ENCODE measurements around the gene PXT1. TPM values are rescaled to one million over a fixed set of nuclear protein-coding genes. Genes with fewer than 3 reads are reported as not detected.

PXT1 gene
- total and polyA plus RNA-seq, 2 donors (not counting 1 experiment from before 2014, with no cell fraction given): under 0.01 to 0.03 TPM

GRCh38 chr6:36461646-36462045 is 19.0 kb upstream of the PXT1 start:
- H4K20me1 ChIP-seq (ENCODE audit: control insufficient read depth, extremely low read depth, insufficient read depth, low read length): no peaks in the 10 kb centered on the region
- H3K9me3 ChIP-seq (ENCODE audit: control insufficient read depth, insufficient read depth, low read depth, low read length): no peaks in the 10 kb centered on the region
- H3K4me3 ChIP-seq (replicated peaks in 1 of 4; ENCODE audit: control extremely low read depth in 1 of 4, insufficient read depth in 1 of 4, low read depth in 3 of 4, low read length in 4 of 4): no peak overlapping the region
- H3K4me2 ChIP-seq (ENCODE audit: extremely low read depth, insufficient read depth, low read length): no peak overlapping the region
- H3K27me3 ChIP-seq (ENCODE audit: control insufficient read depth, insufficient read depth, low read length): no peaks in the 10 kb centered on the region
- no peak overlapping the region for H3K9ac ChIP-seq (ENCODE audit: insufficient read depth, low read length)
- TF ChIP-seq CTCF (conservative IDR thresholded peaks at IDR 0.05 in 1 of 2, IDR thresholded peaks at IDR 0.05 in 1 of 2; ENCODE audit: low read depth in 1 of 2, low read length in 2 of 2): no peak
- TF ChIP-seq EZH2 (IDR thresholded peaks at IDR 0.05; ENCODE audit: low read length, missing control alignments): no peak
- DNase-seq (ENCODE audit: low read depth in 2 of 2): no peak
- no peaks in the 10 kb centered on the region for H3K36me3 ChIP-seq (ENCODE audit: control insufficient read depth, insufficient read depth, low read length)
- H3K79me2 ChIP-seq (ENCODE audit: control insufficient read depth, insufficient read depth, low read length): peaks cover 38% of the 10 kb centered on the region
- H3K4me1 ChIP-seq (ENCODE audit: control insufficient read depth, extremely low read depth, insufficient read depth, low read length): no peaks in the 10 kb centered on the region
- H3K27ac ChIP-seq (ENCODE audit: insufficient read depth, low read length): no peak overlapping the region
- no peak overlapping the region for H2AFZ ChIP-seq (ENCODE audit: low read length)

- H2AFZ ChIP-seq (ENCODE audit: low read length): no peak overlapping the region
- no peak overlapping the region for H3K27ac ChIP-seq (ENCODE audit: insufficient read depth, low read length)
- H3K79me2 ChIP-seq (ENCODE audit: control insufficient read depth, insufficient read depth, low read length): peaks cover 35% of the 10 kb centered on the region
- no peak overlapping the region for H3K4me2 ChIP-seq (ENCODE audit: extremely low read depth, insufficient read depth, low read length)
- H3K27me3 ChIP-seq (ENCODE audit: control insufficient read depth, insufficient read depth, low read length): no peaks in the 10 kb centered on the region
- no peak for DNase-seq (ENCODE audit: low read depth in 2 of 2)
- TF ChIP-seq CTCF (conservative IDR thresholded peaks at IDR 0.05 in 1 of 2, IDR thresholded peaks at IDR 0.05 in 1 of 2; ENCODE audit: low read depth in 1 of 2, low read length in 2 of 2) (no peak), EZH2 (IDR thresholded peaks at IDR 0.05; ENCODE audit: low read length, missing control alignments) (no peak)
- H3K9me3 ChIP-seq (ENCODE audit: control insufficient read depth, insufficient read depth, low read depth, low read length): no peaks in the 10 kb centered on the region
- no peaks in the 10 kb centered on the region for H4K20me1 ChIP-seq (ENCODE audit: control insufficient read depth, extremely low read depth, insufficient read depth, low read length)
- no peak overlapping the region for H3K4me3 ChIP-seq (replicated peaks in 1 of 4; ENCODE audit: control extremely low read depth in 1 of 4, insufficient read depth in 1 of 4, low read depth in 3 of 4, low read length in 4 of 4)
- no peaks in the 10 kb centered on the region for H3K36me3 ChIP-seq (ENCODE audit: control insufficient read depth, insufficient read depth, low read length)
- H3K4me1 ChIP-seq (ENCODE audit: control insufficient read depth, extremely low read depth, insufficient read depth, low read length): no peaks in the 10 kb centered on the region
- no peak overlapping the region for H3K9ac ChIP-seq (ENCODE audit: insufficient read depth, low read length)
Observed at GRCh38 chr6:36460916-36461315, 18.3 kb upstream of the PXT1 start.

GRCh38 chr6:36459501-36459900 is 16.8 kb upstream of the PXT1 start:
- Histone ChIP-seq H3K27ac (ENCODE audit: insufficient read depth, low read length) (no peak overlapping the region), H2AFZ (ENCODE audit: low read length) (no peak overlapping the region), H3K4me1 (ENCODE audit: control insufficient read depth, extremely low read depth, insufficient read depth, low read length) (no peaks in the 10 kb centered on the region), H3K36me3 (ENCODE audit: control insufficient read depth, insufficient read depth, low read length) (no peaks in the 10 kb centered on the region), H4K20me1 (ENCODE audit: control insufficient read depth, extremely low read depth, insufficient read depth, low read length) (no peaks in the 10 kb centered on the region), H3K9ac (ENCODE audit: insufficient read depth, low read length) (no peak overlapping the region), H3K4me2 (ENCODE audit: extremely low read depth, insufficient read depth, low read length) (no peak overlapping the region), H3K4me3 (replicated peaks in 1 of 4; ENCODE audit: control extremely low read depth in 1 of 4, insufficient read depth in 1 of 4, low read depth in 3 of 4, low read length in 4 of 4) (no peak overlapping the region), H3K9me3 (ENCODE audit: control insufficient read depth, insufficient read depth, low read depth, low read length) (no peaks in the 10 kb centered on the region), H3K27me3 (ENCODE audit: control insufficient read depth, insufficient read depth, low read length) (no peaks in the 10 kb centered on the region), H3K79me2 (ENCODE audit: control insufficient read depth, insufficient read depth, low read length) (peaks cover 42% of the 10 kb centered on the region)
- TF ChIP-seq CTCF (conservative IDR thresholded peaks at IDR 0.05 in 1 of 2, IDR thresholded peaks at IDR 0.05 in 1 of 2; ENCODE audit: low read depth in 1 of 2, low read length in 2 of 2): no peak
- no peak for TF ChIP-seq EZH2 (IDR thresholded peaks at IDR 0.05; ENCODE audit: low read length, missing control alignments)
- DNase-seq (ENCODE audit: low read depth in 2 of 2): peak in 1 of 2 donors; percentile 33

Data from fibroblast of lung (primary cell).